ENCODE results near the gene FTO. TPM values are rescaled to one million over a fixed set of nuclear protein-coding genes. Genes with fewer than 3 reads are reported as not detected.

The FTO gene
- total RNA-seq, 1 experiment from 2014 or later, result 57.4 TPM

DNA sequence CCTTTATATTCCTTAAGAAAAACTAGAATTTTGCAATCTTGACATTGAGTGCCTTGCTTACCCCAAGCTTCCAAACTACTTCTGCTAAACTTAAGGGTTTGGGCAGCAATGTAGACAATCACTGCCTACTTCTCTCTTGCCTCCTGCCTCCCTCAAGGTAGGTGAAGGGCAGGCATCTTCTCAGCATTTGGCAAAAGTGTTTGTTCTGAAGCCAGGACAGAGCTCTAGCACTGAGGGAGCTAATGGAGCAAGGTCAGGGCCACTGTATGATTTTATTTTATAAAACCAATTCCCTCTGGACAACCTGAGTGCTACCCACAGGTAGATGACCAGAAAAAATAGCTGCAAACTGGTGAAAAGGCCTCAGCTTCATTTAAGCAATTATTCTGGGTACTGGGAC lies 470.8 kb downstream of the FTO start (continued):
- TF ChIP-seq, protein P1, sequence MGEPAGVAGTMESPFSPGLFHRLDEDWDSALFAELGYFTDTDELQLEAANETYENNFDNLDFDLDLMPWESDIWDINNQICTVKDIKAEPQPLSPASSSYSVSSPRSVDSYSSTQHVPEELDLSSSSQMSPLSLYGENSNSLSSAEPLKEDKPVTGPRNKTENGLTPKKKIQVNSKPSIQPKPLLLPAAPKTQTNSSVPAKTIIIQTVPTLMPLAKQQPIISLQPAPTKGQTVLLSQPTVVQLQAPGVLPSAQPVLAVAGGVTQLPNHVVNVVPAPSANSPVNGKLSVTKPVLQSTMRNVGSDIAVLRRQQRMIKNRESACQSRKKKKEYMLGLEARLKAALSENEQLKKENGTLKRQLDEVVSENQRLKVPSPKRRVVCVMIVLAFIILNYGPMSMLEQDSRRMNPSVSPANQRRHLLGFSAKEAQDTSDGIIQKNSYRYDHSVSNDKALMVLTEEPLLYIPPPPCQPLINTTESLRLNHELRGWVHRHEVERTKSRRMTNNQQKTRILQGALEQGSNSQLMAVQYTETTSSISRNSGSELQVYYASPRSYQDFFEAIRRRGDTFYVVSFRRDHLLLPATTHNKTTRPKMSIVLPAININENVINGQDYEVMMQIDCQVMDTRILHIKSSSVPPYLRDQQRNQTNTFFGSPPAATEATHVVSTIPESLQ (CRISPR knock-in tag; IDR thresholded peaks at IDR 0.05), result no peak
- TF ChIP-seq, protein P2, sequence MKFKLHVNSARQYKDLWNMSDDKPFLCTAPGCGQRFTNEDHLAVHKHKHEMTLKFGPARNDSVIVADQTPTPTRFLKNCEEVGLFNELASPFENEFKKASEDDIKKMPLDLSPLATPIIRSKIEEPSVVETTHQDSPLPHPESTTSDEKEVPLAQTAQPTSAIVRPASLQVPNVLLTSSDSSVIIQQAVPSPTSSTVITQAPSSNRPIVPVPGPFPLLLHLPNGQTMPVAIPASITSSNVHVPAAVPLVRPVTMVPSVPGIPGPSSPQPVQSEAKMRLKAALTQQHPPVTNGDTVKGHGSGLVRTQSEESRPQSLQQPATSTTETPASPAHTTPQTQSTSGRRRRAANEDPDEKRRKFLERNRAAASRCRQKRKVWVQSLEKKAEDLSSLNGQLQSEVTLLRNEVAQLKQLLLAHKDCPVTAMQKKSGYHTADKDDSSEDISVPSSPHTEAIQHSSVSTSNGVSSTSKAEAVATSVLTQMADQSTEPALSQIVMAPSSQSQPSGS (CRISPR knock-in tag; IDR thresholded peaks at IDR 0.05; ENCODE audit: borderline replicate concordance, low read depth), result no peak
- TF ChIP-seq ESRRA (CRISPR knock-in tag; IDR thresholded peaks at IDR 0.05; ENCODE audit: borderline replicate concordance) (no peak), RELA (CRISPR knock-in tag; IDR thresholded peaks at IDR 0.05; ENCODE audit: borderline replicate concordance) (no peak), ZNF138 (CRISPR knock-in tag; conservative IDR thresholded peaks at IDR 0.05) (no peak), FOXP1 (CRISPR knock-in tag; IDR thresholded peaks at IDR 0.05; ENCODE audit: borderline replicate concordance) (no peak), CREM (CRISPR knock-in tag; IDR thresholded peaks at IDR 0.05) (no peak), RORB (CRISPR knock-in tag; IDR thresholded peaks at IDR 0.05) (no peak)
- TF ChIP-seq, protein P3, sequence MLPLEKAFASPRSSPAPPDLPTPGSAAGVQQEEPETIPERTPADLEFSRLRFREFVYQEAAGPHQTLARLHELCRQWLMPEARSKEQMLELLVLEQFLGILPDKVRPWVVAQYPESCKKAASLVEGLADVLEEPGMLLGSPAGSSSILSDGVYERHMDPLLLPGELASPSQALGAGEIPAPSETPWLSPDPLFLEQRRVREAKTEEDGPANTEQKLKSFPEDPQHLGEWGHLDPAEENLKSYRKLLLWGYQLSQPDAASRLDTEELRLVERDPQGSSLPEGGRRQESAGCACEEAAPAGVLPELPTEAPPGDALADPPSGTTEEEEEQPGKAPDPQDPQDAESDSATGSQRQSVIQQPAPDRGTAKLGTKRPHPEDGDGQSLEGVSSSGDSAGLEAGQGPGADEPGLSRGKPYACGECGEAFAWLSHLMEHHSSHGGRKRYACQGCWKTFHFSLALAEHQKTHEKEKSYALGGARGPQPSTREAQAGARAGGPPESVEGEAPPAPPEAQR (CRISPR knock-in tag; IDR thresholded peaks at IDR 0.05), result no peak
- TF ChIP-seq, protein P4, sequence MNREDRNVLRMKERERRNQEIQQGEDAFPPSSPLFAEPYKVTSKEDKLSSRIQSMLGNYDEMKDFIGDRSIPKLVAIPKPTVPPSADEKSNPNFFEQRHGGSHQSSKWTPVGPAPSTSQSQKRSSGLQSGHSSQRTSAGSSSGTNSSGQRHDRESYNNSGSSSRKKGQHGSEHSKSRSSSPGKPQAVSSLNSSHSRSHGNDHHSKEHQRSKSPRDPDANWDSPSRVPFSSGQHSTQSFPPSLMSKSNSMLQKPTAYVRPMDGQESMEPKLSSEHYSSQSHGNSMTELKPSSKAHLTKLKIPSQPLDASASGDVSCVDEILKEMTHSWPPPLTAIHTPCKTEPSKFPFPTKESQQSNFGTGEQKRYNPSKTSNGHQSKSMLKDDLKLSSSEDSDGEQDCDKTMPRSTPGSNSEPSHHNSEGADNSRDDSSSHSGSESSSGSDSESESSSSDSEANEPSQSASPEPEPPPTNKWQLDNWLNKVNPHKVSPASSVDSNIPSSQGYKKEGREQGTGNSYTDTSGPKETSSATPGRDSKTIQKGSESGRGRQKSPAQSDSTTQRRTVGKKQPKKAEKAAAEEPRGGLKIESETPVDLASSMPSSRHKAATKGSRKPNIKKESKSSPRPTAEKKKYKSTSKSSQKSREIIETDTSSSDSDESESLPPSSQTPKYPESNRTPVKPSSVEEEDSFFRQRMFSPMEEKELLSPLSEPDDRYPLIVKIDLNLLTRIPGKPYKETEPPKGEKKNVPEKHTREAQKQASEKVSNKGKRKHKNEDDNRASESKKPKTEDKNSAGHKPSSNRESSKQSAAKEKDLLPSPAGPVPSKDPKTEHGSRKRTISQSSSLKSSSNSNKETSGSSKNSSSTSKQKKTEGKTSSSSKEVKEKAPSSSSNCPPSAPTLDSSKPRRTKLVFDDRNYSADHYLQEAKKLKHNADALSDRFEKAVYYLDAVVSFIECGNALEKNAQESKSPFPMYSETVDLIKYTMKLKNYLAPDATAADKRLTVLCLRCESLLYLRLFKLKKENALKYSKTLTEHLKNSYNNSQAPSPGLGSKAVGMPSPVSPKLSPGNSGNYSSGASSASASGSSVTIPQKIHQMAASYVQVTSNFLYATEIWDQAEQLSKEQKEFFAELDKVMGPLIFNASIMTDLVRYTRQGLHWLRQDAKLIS (CRISPR knock-in tag; IDR thresholded peaks at IDR 0.05; ENCODE audit: borderline replicate concordance), result no peak

DNA sequence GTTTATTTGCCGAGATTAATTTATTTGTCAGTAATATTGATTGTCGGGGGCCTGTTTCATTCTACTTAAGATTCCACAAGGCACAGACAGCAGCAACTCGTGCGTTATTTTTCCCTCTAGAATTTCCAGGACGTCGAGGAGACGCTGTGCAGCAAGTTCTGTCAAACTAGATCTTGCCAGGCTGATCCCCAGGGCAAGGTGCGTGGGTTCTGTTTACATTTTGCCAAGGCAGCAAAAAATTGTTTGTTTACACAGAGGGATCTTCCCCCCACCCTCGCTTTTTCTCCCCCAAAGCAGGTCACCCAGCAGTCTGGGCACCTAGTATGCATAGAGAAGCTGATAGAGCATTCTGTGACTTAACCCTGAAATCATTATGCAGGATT lies 471.2 kb downstream of the FTO start:
- H3K27me3 Mint-ChIP-seq (ENCODE audit: low read depth), result peaks cover 3% of the 10 kb centered on the region; the same call in 1 of the 2 replicates
- H3K9me3 Mint-ChIP-seq, result no peaks in the 10 kb centered on the region
- H3K4me1 Mint-ChIP-seq, result peaks cover 57% of the 10 kb centered on the region
- no peak overlapping the region for H3K4me3 Mint-ChIP-seq
- POLR2A ChIA-PET, result interaction anchor here (0.6 kb wide), 1 partner anchor 20 kb away, joined by 3 read pairs; no protein-coding TSS in a partner anchor
- no peak overlapping the region for H3K27ac Mint-ChIP-seq
- TF ChIP-seq, protein P5, sequence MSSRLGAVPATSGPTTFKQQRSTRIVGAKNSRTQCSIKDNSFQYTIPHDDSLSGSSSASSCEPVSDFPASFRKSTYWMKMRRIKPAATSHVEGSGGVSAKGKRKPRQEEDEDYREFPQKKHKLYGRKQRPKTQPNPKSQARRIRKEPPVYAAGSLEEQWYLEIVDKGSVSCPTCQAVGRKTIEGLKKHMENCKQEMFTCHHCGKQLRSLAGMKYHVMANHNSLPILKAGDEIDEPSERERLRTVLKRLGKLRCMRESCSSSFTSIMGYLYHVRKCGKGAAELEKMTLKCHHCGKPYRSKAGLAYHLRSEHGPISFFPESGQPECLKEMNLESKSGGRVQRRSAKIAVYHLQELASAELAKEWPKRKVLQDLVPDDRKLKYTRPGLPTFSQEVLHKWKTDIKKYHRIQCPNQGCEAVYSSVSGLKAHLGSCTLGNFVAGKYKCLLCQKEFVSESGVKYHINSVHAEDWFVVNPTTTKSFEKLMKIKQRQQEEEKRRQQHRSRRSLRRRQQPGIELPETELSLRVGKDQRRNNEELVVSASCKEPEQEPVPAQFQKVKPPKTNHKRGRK (CRISPR knock-in tag; IDR thresholded peaks at IDR 0.05; ENCODE audit: borderline replicate concordance), result no peak
- TF ChIP-seq ZNF138 (CRISPR knock-in tag; conservative IDR thresholded peaks at IDR 0.05) (no peak), ZNF232 (CRISPR knock-in tag; IDR thresholded peaks at IDR 0.05) (no peak), FOXJ3 (CRISPR knock-in tag; IDR thresholded peaks at IDR 0.05; ENCODE audit: borderline replicate concordance) (no peak), ELF4 (CRISPR knock-in tag; IDR thresholded peaks at IDR 0.05; ENCODE audit: low read depth) (no peak), ETV6 (CRISPR knock-in tag; IDR thresholded peaks at IDR 0.05) (no peak), CBFB (CRISPR knock-in tag; IDR thresholded peaks at IDR 0.05; ENCODE audit: low read depth) (no peak), FOXK1 (CRISPR knock-in tag; IDR thresholded peaks at IDR 0.05) (no peak), MXD4 (CRISPR knock-in tag; IDR thresholded peaks at IDR 0.05; ENCODE audit: borderline replicate concordance) (no peak), SOX15 (CRISPR knock-in tag; IDR thresholded peaks at IDR 0.05) (no peak)
- TF ChIP-seq, protein P6, sequence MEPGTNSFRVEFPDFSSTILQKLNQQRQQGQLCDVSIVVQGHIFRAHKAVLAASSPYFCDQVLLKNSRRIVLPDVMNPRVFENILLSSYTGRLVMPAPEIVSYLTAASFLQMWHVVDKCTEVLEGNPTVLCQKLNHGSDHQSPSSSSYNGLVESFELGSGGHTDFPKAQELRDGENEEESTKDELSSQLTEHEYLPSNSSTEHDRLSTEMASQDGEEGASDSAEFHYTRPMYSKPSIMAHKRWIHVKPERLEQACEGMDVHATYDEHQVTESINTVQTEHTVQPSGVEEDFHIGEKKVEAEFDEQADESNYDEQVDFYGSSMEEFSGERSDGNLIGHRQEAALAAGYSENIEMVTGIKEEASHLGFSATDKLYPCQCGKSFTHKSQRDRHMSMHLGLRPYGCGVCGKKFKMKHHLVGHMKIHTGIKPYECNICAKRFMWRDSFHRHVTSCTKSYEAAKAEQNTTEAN (CRISPR knock-in tag; IDR thresholded peaks at IDR 0.05), result no peak
- TF ChIP-seq, protein P7, sequence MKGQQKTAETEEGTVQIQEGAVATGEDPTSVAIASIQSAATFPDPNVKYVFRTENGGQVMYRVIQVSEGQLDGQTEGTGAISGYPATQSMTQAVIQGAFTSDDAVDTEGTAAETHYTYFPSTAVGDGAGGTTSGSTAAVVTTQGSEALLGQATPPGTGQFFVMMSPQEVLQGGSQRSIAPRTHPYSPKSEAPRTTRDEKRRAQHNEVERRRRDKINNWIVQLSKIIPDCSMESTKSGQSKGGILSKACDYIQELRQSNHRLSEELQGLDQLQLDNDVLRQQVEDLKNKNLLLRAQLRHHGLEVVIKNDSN (CRISPR knock-in tag; IDR thresholded peaks at IDR 0.05), result no peak
- TF ChIP-seq, protein P8, sequence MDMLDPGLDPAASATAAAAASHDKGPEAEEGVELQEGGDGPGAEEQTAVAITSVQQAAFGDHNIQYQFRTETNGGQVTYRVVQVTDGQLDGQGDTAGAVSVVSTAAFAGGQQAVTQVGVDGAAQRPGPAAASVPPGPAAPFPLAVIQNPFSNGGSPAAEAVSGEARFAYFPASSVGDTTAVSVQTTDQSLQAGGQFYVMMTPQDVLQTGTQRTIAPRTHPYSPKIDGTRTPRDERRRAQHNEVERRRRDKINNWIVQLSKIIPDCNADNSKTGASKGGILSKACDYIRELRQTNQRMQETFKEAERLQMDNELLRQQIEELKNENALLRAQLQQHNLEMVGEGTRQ (CRISPR knock-in tag; IDR thresholded peaks at IDR 0.05), result no peak
- ATAC-seq (no peak), DNase-seq (ENCODE audit: low spot score) (no peak)
- no peaks in the 10 kb centered on the region for H3K36me3 Mint-ChIP-seq
- CTCF ChIA-PET, result no interaction called here
